Brain microvascular endothelial cell (primary cell): ENCODE data around the gene EFNA5.

Experiments used
- DNase-seq: peaks from one replicate; pipeline ENCODE4 v3.0.0-alpha.2; 2020
- H3K27ac ChIP-seq: fragments of 250-450 bp; sonication (Bioruptor Pico); 2 replicates; pipeline ENCODE4 v1.5.1; 2020; ENCODE audit warnings: mild to moderate bottlenecking, moderate library complexity
- H3K27me3 ChIP-seq: fragments of 250-450 bp; sonication (Bioruptor Pico); replicated peaks from 2 replicates; pipeline ENCODE4 v1.5.1; 2020; ENCODE audit warnings: mild to moderate bottlenecking
- H3K36me3 ChIP-seq: fragments of 250-450 bp; sonication (Bioruptor Pico); replicated peaks from 2 replicates; pipeline ENCODE4 v1.5.1; 2020; ENCODE audit warnings: mild to moderate bottlenecking
- H3K4me3 ChIP-seq: 2 replicates; pipeline ENCODE4 v1.5.1; 2011; ENCODE audit warnings: low read depth, mild to moderate bottlenecking, control low read depth, low read length, moderate library complexity
- in situ Hi-C: cut with HindIII; loops from 2 replicates; pipeline ENCODE4 v1.10.0; 2017; ENCODE audit warnings: low sequenced_read_pairs, low pct_ligation_motif_present
- TF ChIP-seq, protein P1 (sequence below): IDR thresholded peaks from 2 replicates; pipeline ENCODE4 v1.5.1; 2011; ENCODE audit warnings: low read depth, mild to moderate bottlenecking, moderate library complexity, low read length, control low read depth, inconsistent platforms; ENCODE audit errors: missing control alignments

The EFNA5 gene

DNA sequence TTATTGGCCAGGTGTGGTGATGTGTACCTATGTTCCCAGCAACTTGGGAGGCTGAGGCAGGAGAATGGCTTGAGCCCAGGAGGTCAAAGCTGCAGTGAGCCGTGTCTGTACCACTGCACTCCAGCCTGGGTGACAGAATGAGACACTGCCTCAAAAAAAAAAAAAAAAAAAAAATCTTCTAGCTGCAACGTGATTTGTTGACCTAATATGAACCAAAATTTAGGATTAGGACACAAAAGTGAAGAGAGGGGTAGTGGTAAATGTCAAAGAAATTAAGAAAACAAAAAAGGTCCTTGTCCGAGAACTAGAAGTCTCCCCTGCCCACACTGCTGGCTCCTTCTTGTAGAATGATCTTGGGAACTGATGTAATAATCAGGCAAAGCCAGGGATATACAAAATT lies 272.0 kb downstream of the EFNA5 start:
- DNase-seq: no peak
- in situ Hi-C loops: no loop called here
- H3K27ac ChIP-seq: no peak overlapping the region
- H3K4me3 ChIP-seq: no peak overlapping the region
- no peaks in the 10 kb centered on the region for H3K27me3 ChIP-seq
- H3K36me3 ChIP-seq: no peaks in the 10 kb centered on the region
- TF ChIP-seq, protein P1, sequence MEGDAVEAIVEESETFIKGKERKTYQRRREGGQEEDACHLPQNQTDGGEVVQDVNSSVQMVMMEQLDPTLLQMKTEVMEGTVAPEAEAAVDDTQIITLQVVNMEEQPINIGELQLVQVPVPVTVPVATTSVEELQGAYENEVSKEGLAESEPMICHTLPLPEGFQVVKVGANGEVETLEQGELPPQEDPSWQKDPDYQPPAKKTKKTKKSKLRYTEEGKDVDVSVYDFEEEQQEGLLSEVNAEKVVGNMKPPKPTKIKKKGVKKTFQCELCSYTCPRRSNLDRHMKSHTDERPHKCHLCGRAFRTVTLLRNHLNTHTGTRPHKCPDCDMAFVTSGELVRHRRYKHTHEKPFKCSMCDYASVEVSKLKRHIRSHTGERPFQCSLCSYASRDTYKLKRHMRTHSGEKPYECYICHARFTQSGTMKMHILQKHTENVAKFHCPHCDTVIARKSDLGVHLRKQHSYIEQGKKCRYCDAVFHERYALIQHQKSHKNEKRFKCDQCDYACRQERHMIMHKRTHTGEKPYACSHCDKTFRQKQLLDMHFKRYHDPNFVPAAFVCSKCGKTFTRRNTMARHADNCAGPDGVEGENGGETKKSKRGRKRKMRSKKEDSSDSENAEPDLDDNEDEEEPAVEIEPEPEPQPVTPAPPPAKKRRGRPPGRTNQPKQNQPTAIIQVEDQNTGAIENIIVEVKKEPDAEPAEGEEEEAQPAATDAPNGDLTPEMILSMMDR: no peak

DNA sequence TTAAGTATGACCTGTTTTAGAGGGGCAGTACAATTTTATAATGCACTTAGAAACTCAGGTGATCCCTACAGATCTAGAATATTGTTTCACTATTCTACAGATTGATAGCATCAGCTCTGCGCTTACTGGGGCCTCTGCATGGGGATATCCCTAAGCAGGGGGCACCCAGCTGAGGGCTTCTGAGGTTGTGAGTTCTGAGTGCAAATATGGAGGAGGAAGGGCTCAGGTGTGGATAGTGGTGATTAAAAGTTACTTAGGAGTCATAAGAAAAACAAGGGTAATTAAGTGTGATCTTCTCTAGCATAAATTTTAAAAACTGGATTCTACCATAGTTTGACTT lies 274.4 kb downstream of the EFNA5 start:
- no peaks in the 10 kb centered on the region for H3K36me3 ChIP-seq
- in situ Hi-C loops: no loop called here
- no peak overlapping the region for H3K4me3 ChIP-seq
- H3K27me3 ChIP-seq: no peaks in the 10 kb centered on the region
- DNase-seq: no peak
- no peak overlapping the region for H3K27ac ChIP-seq
- TF ChIP-seq, protein P1: no peak

DNA sequence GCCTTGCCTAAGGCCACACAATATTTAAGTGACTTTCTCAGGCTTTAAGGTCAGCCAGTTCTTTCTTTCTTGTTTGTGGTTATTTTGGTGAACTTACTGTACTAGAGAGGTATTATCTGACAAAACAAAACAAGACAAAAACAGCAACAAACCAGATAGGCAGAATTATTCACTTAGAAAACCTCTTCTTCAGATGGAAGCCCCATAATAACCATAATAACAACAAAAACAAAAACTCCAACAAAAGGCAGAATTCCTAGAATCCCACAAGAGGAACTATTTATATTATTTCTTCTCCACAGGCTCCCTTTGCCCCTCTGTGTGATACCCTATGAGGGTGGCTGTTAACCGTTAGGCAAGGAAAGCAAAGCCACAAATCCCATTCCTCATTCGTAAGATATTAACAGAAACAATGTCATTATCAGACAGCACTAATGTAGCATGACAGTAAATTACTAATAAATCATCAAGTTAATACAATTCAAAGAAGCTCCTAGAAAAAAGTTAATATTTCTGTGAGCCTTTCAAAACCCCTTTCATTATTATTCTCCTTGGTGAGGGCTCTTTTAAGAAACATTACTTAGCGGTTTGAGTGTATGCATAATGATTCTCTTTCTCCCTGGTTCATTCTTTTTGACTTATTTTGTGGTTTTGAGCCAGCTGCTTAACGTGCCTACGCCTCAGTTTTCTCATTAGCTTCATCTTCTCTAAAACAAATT lies 274.9 kb downstream of the EFNA5 start:
- in situ Hi-C loops: no loop called here
- H3K27ac ChIP-seq: no peak overlapping the region
- TF ChIP-seq, protein P1: no peak
- no peaks in the 10 kb centered on the region for H3K27me3 ChIP-seq
- DNase-seq: no peak
- H3K36me3 ChIP-seq: no peaks in the 10 kb centered on the region
- H3K4me3 ChIP-seq: no peak overlapping the region

DNA sequence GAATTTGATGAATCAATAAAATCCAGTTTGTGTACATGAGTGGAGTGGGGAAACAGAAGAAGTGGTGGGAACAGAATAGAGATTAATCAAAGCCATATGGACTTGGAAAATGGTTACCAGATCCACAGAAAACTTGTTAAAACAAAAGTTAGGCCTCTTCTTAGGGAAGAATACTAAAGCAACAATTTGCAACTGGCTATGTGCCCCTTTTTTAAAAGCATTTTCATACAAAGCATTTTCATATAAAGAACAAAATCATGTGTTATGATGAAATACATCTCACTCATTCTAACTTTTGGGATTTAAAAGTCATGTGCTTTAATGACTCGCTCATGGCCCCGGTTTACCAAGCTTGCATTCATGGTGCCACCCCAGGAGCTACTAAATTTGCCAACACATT lies 276.9 kb downstream of the EFNA5 start:
- Histone ChIP-seq H3K27ac (no peak overlapping the region), H3K4me3 (no peak overlapping the region), H3K27me3 (no peaks in the 10 kb centered on the region), H3K36me3 (no peaks in the 10 kb centered on the region)
- in situ Hi-C loops: no loop called here
- no peak for DNase-seq
- TF ChIP-seq, protein P1: no peak

DNA sequence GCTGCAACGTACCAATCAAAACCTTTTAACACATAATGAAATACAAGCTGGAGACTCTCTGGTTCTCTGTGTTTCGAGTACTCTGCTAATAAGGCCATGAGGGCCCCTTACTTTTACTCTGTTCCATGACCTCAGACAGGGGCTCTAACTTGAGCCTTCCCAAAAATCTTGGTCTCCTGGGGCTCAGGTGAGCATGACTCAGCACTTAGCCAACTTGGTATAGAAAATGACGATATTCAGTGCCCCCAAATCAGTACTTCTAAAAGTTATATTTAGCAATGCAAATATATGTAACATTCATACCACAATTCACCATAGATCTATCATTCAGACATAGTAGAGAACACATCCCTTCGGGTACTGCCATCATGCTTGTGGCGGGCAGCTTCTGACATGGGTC lies 278.9 kb downstream of the EFNA5 start:
- in situ Hi-C loops: no loop called here
- H3K27me3 ChIP-seq: no peaks in the 10 kb centered on the region
- TF ChIP-seq, protein P1: no peak

DNA sequence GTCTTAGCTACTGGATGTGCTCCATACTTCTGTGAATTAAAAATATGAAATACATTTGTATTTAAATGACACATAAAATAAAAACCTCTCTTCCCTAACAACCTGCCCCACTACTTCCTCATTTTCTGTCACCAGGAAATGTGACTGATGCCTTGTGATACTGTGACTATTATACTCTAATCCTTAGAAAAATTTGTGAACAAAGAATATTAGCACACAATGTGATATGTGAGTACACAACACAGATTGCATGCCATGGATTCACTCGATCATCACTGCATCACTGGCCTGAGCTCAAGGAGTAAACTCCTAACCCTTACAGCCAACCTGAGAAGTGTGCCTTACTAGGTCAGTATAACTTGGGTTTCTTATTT lies 281.0 kb downstream of the EFNA5 start:
- Histone ChIP-seq H3K4me3 (no peak overlapping the region), H3K27me3 (no peaks in the 10 kb centered on the region), H3K27ac (peak overlapping the region; percentile 96), H3K36me3 (no peaks in the 10 kb centered on the region)
- in situ Hi-C loops: no loop called here
- DNase-seq: no peak
- TF ChIP-seq, protein P1: no peak

More for the DNA sequence above, 278.9 kb downstream of the EFNA5 start:
- H3K36me3 ChIP-seq: no peaks in the 10 kb centered on the region
- no peak for DNase-seq
- H3K4me3 ChIP-seq: no peak overlapping the region
- no peak overlapping the region for H3K27ac ChIP-seq
